Loucy (cell line): ENCODE measurements around the gene PACSIN2.

ENCODE experiments used
- H2AFZ ChIP-seq: fragments of 200-600 bp; sonication (generic); 2 replicates; pipeline ENCODE4 v1.6.0; 2016; ENCODE audit warnings: antibody characterized with exemption, mild to moderate bottlenecking, low read length, moderate library complexity
- H3F3A ChIP-seq: fragments of 200-600 bp; 2 replicates; pipeline ENCODE4 v1.6.0; 2016; ENCODE audit warnings: antibody characterized with exemption, low read depth, mild to moderate bottlenecking
- H3K27me3 ChIP-seq: fragments of 200-600 bp; sonication (generic); 2 replicates; pipeline ENCODE4 v1.6.1; 2014; ENCODE audit warnings: low read length, mild to moderate bottlenecking; ENCODE audit not compliant: insufficient read depth, poor library complexity, severe bottlenecking
- H3K36me3 ChIP-seq: fragments of 200-600 bp; sonication (generic); 2 replicates; pipeline ENCODE4 v1.6.1; 2016; ENCODE audit warnings: low read length; ENCODE audit not compliant: insufficient read depth
- H3K4me1 ChIP-seq: fragments of 200-600 bp; sonication (generic); 2 replicates; pipeline ENCODE4 v1.5.1; 2014; ENCODE audit warnings: low read length, mild to moderate bottlenecking; ENCODE audit not compliant: insufficient read depth, poor library complexity, severe bottlenecking
- H3K4me2 ChIP-seq: fragments of 200-600 bp; sonication (generic); 2 replicates; pipeline ENCODE4 v1.6.0; 2014; ENCODE audit warnings: antibody characterized with exemption, low read length, low read depth, mild to moderate bottlenecking; ENCODE audit not compliant: poor library complexity, severe bottlenecking
- H3K4me3 ChIP-seq: fragments of 200-600 bp; sonication (generic); 2 replicates; pipeline ENCODE4 v1.5.1; 2014; ENCODE audit warnings: low read length, mild to moderate bottlenecking, mixed read lengths; ENCODE audit not compliant: poor library complexity, severe bottlenecking
- H3K79me2 ChIP-seq: fragments of 200-600 bp; sonication (generic); 2 replicates; pipeline ENCODE4 v1.6.1; 2014; ENCODE audit warnings: low read length; ENCODE audit not compliant: insufficient read depth
- H3K9ac ChIP-seq: fragments of 200-600 bp; sonication (generic); 2 replicates; pipeline ENCODE4 v1.6.0; 2014; ENCODE audit warnings: mild to moderate bottlenecking, low read depth, low read length, moderate library complexity; ENCODE audit not compliant: poor library complexity, severe bottlenecking
- H3K9me2 ChIP-seq: fragments of 200-600 bp; sonication (generic); replicated peaks from 2 replicates; pipeline ENCODE4 v1.6.1; 2016; ENCODE audit warnings: low read depth, low read length, mixed read lengths
- H3K9me3 ChIP-seq: fragments of 200-600 bp; sonication (generic); 2 replicates; pipeline ENCODE4 v1.6.1; 2014; ENCODE audit warnings: mild to moderate bottlenecking, antibody characterized with exemption, low read length, low read depth; ENCODE audit not compliant: insufficient read depth
- H4K20me1 ChIP-seq: fragments of 200-600 bp; sonication (generic); 2 replicates; pipeline ENCODE4 v1.6.0; 2014; ENCODE audit warnings: antibody characterized with exemption, low read length, mild to moderate bottlenecking; ENCODE audit not compliant: insufficient read depth, poor library complexity, severe bottlenecking
- CTCF ChIP-seq: fragments of 200-600 bp; sonication (generic); conservative IDR thresholded peaks from 2 replicates; pipeline ENCODE4 v1.5.1; 2014; ENCODE audit warnings: mild to moderate bottlenecking, antibody characterized with exemption, low read length
- EZH2phosphoT487 ChIP-seq: fragments of 200-600 bp; IDR thresholded peaks from 2 replicates; pipeline ENCODE4 v1.6.1; 2018; ENCODE audit warnings: antibody characterized with exemption, mild to moderate bottlenecking, moderate library complexity, borderline replicate concordance

PACSIN2 gene

DNA sequence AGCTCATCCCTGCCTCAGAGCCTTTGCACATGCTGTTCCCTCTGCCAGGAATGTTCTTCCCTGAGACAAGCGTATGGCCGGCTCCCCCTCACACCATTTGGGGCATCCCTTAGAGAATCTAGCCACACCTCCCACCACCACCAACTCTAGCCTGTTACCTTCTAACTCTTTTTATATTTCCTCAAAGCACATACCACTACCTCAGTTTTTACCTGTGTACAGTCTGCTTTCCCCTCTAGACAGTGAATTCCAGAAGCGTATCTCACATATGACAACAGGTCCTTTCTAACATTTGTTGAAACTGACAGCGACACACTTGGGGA is 82.8 kb downstream of the PACSIN2 start:
- Histone ChIP-seq H3K79me2 (peaks cover 93% of the 10 kb centered on the region), H3K36me3 (no peaks in the 10 kb centered on the region; the same call in 1 of the 2 replicates), H3K27me3 (no peaks in the 10 kb centered on the region), H3K9me2 (no peaks in the 10 kb centered on the region), H4K20me1 (peaks cover 27% of the 10 kb centered on the region), H3F3A (no peaks in the 10 kb centered on the region), H3K9me3 (no peaks in the 10 kb centered on the region), H3K4me2 (no peak overlapping the region), H3K4me1 (peaks cover 1% of the 10 kb centered on the region), H3K9ac (no peak overlapping the region), H3K4me3 (no peak overlapping the region), H2AFZ (no peak overlapping the region)
- TF ChIP-seq CTCF (no peak), EZH2phosphoT487 (no peak)

GRCh38 chr22:42931421-42932196 is 83.3 kb downstream of the PACSIN2 start:
- no peaks in the 10 kb centered on the region for H3K9me3 ChIP-seq
- no peak overlapping the region for H3K4me3 ChIP-seq
- no peak overlapping the region for H2AFZ ChIP-seq
- H4K20me1 ChIP-seq, result peaks cover 22% of the 10 kb centered on the region
- H3F3A ChIP-seq, result no peaks in the 10 kb centered on the region
- TF ChIP-seq CTCF (no peak), EZH2phosphoT487 (no peak)
- peaks cover 2% of the 10 kb centered on the region for H3K4me1 ChIP-seq
- H3K9ac ChIP-seq, result no peak overlapping the region
- no peaks in the 10 kb centered on the region; the same call in 1 of the 2 replicates for H3K36me3 ChIP-seq
- no peak overlapping the region for H3K4me2 ChIP-seq
- no peaks in the 10 kb centered on the region for H3K9me2 ChIP-seq
- H3K27me3 ChIP-seq, result no peaks in the 10 kb centered on the region
- peaks cover 93% of the 10 kb centered on the region for H3K79me2 ChIP-seq

GRCh38 chr22:42930810-42931420 is 84.0 kb downstream of the PACSIN2 start:
- Histone ChIP-seq H3K27me3 (no peaks in the 10 kb centered on the region), H3K36me3 (no peaks in the 10 kb centered on the region; the same call in 1 of the 2 replicates), H3K4me2 (no peak overlapping the region), H3K9me2 (no peaks in the 10 kb centered on the region), H3K4me1 (peaks cover 9% of the 10 kb centered on the region), H3K79me2 (peaks cover 94% of the 10 kb centered on the region), H3K9me3 (no peaks in the 10 kb centered on the region), H2AFZ (no peak overlapping the region), H4K20me1 (peaks cover 28% of the 10 kb centered on the region), H3K4me3 (no peak overlapping the region), H3F3A (no peaks in the 10 kb centered on the region), H3K9ac (no peak overlapping the region)
- TF ChIP-seq EZH2phosphoT487 (no peak), CTCF (no peak)
